Renal pelvis (tissue), 4 donors: ENCODE data around the gene ZNF488. TPM values are rescaled to one million over a fixed set of nuclear protein-coding genes. Genes with fewer than 3 reads are reported as not detected.

ENCODE experiments used
- DNase-seq: peaks from one replicate; pipeline ENCODE4 v3.0.0-alpha.2; 2013
- polyA plus RNA-seq, 3 donors: library from polyadenylated mRNA; unstranded; fragments of 120-200 nt; gene quantifications; one replicate each; pipeline ENCODE4 v1.2.1, GENCODE V29; 2013; ENCODE audit not compliant: insufficient read length in 3 of 3

ZNF488 gene
- polyA plus RNA-seq, 3 donors = 4.8 to 5.7 (median 5.4) TPM

GRCh38 chr10:47412177-47412730, 28.2 kb upstream of the ZNF488 start:
- DNase-seq = no peak

GRCh38 chr10:47410862-47411261, 26.8 kb upstream of the ZNF488 start:
- no peak for DNase-seq

GRCh38 chr10:47410271-47410670, 26.2 kb upstream of the ZNF488 start:
- no peak for DNase-seq

- no peak for DNase-seq
Observed at GRCh38 chr10:47409866-47410256, 25.8 kb upstream of the ZNF488 start.

- no peak for DNase-seq
Observed at GRCh38 chr10:47409171-47409865, 25.2 kb upstream of the ZNF488 start.

GRCh38 chr10:47408606-47409005, 24.5 kb upstream of the ZNF488 start:
- no peak for DNase-seq

GRCh38 chr10:47406870-47407691, 23.0 kb upstream of the ZNF488 start:
- no peak for DNase-seq

GRCh38 chr10:47406548-47406869, 22.4 kb upstream of the ZNF488 start:
- DNase-seq = no peak

GRCh38 chr10:47405857-47406547, 21.9 kb upstream of the ZNF488 start:
- no peak for DNase-seq

- no peak for DNase-seq
Observed at GRCh38 chr10:47404937-47405336, 20.8 kb upstream of the ZNF488 start.

GRCh38 chr10:47404446-47404845, 20.4 kb upstream of the ZNF488 start:
- no peak for DNase-seq

GRCh38 chr10:47403446-47404318, 19.6 kb upstream of the ZNF488 start:
- no peak for DNase-seq

- peak; percentile 47 for DNase-seq
Observed at GRCh38 chr10:47402641-47403301, 18.7 kb upstream of the ZNF488 start.

- no peak for DNase-seq
Observed at GRCh38 chr10:47401874-47402640, 18.0 kb upstream of the ZNF488 start.

GRCh38 chr10:47401210-47401609, 17.1 kb upstream of the ZNF488 start:
- DNase-seq = no peak

GRCh38 chr10:47400786-47401185, 16.7 kb upstream of the ZNF488 start:
- no peak for DNase-seq

- DNase-seq = no peak
Observed at GRCh38 chr10:47400251-47400650, 16.2 kb upstream of the ZNF488 start.

GRCh38 chr10:47397256-47397655, 13.2 kb upstream of the ZNF488 start:
- DNase-seq = no peak

GRCh38 chr10:47396311-47396717, 12.2 kb upstream of the ZNF488 start:
- DNase-seq = no peak

GRCh38 chr10:47389619-47390018, 5.5 kb upstream of the ZNF488 start:
- DNase-seq = no peak
